GM18870 (cell line): ENCODE results near the gene RECQL5.
"Not testable (repeated sequence)": the region's sequence is repeated elsewhere in the genome, so short reads cannot be mapped to it uniquely, and the experiment has no call there.

Experiments
- ATAC-seq: cut with Tn5 transposase; IDR thresholded peaks from one replicate; pipeline ENCODE4 v1.9.1; 2021; ENCODE audit warnings: moderate library complexity; ENCODE audit not compliant: unreplicated experiment

RECQL5 gene

DNA sequence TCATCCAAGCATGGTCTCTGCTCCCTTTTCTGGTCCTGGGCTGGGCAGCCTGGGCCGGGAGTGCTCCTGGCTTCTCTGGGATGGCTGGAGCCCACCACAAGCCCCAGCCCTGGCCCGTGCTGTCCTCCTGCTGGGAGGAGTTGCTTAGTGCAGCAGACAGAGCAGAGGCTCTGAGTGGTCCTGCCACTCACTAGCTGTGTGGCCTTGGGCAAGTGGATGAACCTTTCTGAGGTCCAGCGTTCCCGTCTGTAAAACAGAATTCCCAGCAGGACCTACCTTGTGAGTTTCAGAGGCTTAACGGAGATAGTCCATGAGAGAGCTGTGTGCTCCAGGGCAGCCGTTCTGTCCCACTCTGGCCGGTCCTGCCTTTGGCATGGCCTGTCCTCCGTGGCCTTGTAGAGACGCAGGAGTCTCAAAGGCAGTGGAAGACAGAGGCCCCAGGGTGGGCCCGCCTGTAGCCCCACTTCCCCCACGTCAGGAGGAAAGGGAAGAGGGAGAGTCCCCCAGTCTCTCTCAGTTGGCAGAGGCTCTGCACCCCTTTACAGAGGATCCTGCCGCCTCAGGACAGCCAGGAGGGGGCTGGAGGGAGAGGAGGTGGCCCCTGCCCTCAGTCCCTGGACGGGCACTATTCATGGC is 71.6 kb downstream of the RECQL5 start:
- ATAC-seq: no peak

DNA sequence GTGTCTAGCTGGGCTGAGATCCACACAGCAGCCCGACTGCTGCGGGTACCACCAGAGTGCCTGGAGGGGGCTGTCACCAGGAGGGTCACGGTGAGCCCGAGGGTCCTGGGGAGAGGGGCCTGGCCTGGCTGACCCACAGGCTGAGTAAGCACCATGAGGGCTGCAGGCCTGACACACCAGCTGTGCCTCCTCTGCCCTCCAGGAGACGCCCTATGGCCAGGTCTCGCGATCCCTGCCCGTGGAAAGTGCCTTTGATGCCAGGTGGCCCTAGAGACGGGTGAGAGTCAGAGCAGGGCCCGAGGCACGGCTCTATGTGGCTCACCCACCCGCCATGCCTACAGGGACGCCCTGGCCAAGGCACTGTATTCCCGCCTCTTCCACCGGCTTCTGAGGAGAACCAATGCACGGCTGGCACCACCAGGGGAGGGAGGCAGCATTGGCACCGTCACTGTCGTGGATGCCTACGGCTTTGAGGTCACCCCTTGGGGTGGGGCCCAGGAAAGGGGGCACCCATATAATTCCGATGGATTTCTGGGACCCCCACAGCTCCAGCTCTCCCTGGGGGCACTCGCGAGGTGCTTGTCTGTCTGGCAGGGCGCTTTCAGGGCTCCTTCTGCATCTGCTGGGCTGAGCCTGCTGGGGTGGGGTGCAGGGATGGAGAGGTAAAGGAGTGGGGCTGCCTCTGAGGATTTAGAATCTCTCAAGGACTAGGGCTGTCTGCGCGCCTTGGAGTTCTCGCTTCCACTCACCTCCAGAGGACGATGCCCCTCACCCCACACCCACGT is 72.3 kb downstream of the RECQL5 start:
- no peak for ATAC-seq

DNA sequence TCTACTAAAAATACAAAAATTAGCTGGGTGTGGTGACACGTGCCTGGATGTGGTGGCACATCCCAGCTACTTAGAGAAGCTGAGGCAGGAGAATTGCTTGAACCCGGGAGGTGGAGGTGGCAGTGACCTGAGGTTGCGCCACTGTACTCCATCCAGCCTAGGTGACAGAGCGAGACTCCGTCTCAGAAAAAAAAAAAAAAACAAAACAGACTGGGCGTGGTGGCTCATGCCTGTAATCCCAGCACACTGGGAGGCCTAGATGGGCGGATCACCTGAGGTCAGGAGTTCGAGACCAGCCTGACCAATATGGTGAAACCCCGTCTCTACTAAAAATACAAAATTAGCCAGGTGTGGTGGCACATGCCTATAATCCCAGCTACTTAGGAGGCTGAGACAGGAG is 73.5 kb downstream of the RECQL5 start:
- ATAC-seq: not testable (repeated sequence)

DNA sequence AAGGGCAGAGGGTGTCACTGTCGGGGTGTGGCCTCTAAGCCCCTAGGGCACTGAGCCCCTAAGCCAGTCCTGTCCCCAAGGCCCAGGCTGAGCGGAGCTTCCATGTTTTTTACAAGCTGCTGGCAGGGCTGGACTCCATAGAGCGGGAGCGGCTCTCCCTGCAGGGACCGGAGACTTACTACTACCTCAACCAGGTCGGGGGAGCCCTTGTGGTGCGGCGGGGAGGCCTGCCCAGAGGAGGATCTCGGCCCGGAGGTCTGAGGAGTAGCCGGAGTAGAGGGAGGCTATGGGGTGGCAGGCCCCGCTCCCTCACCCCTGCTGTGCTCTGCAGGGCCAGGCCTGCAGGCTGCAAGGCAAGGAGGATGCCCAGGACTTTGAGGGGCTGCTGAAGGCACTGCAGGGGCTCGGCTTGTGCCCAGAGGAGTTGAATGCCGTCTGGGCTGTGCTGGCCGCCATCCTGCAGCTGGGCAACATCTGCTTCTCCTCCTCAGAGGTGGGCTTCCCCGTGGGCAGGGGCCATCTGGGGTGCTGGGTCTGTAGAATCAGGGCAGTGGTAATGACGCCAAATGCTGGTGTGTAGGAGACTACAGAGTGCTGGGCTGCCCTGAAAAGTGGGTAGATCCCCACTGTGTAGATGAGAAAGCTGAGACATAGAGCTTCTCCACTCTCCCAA is 74.5 kb downstream of the RECQL5 start:
- ATAC-seq: no peak

DNA sequence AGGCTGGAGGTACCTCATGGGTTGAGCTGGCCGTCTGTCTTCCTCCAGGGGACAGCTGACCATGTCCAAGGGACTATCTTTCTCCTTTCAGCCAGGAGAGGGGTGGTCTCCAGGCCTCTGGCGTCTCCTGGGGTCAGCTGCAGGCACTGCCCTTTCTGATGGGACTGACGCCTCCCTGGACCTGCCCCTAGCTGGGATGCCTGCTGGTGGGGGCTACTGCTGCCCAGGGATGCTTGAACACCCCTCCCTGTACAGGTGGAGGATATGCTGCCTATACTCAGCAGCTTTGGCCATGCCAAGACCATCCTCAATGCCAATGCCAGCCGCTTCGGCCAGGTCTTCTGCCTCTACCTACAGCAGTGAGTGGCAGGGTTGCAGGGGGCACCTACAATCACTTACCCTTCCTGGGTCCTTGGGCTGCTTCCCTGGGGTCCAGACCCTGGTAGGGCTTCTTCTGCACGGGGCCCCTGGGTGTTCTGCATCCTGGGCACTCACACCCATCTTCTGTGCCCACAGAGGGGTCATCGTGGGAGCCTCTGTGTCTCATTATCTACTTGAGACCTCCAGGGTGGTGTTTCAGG is 75.1 kb downstream of the RECQL5 start:
- ATAC-seq: no peak

DNA sequence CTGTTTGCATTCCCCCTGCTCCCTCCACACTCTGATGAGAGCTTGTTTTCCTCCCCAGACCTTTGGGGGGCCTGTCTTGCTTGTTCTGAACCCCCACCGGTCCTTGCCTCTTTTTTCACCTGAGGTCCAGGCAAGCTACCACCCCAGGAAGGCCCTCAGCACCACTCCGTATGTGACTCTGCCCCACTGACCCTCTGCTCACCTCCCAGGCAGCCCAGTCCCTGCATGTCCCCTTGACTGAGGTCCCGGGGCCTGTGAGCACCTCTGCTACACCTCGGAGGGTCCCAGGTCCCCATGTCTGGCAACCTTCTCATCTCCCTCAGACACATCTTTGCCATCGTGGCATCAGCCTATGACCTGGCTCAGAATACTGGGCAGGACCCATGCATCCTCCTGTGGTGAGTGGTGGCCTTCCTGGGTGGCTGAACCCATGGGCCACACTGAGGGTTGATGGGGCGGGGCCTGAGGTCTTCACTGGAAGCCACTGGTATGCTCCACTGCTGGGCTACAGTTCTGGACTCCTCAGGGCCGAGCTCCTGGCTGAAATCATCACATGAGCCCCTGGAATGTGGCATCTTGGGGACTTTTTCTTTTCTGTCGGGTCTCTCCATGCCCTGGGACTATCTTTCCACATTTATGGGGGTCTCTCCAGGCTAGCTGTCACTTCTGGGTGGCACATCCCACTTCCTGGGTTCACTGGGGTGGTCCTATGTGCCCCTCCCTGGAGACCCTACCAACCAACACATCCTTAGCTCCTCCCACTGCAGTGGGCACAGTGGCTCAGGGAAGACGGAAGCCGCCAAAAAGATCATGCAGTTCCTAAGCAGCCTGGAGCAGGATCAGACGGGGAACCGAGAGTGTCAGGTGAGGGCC is 75.9 kb downstream of the RECQL5 start:
- ATAC-seq: no peak

DNA sequence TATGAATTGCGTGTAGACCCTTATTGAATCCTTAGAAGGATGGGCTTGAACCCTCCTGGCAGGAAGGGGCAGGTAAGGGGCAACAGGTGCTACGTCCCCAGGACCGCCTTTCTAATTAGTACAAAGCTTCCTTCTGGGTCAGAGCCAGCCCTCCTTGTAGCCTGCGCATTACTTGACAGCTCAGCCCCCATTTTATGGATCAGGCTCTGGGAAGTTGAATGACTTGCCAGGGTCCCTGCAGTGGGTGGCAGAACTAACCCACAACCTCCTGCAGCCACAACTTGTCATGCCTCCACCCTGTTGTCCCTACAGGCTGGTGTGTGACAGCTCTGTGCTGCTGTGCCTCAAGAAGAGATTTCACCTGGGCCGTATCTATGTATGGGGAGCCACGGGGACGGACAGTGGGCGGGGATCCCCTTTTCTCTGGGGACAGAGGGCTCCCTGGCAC is 76.6 kb downstream of the RECQL5 start:
- no peak for ATAC-seq

DNA sequence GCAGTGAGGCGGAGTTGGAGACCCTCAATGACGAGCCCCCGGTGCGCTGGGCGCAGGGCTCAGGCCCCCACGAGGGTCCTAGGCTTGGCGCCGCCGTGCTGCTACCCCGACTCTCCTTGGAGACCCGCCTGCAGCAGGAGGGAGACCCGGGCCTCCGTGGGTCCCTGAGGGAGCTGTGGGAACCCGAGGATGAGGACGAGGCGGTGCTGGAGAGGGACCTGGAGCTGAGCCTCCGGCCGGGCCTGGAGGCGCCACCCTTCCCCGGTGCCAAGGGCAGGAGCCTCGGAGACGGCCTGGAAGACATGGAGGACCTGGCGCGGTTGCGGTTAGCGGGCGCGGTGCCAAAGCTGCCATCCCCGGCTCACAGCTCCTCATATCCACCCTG is 77.0 kb downstream of the RECQL5 start:
- ATAC-seq: no peak

DNA sequence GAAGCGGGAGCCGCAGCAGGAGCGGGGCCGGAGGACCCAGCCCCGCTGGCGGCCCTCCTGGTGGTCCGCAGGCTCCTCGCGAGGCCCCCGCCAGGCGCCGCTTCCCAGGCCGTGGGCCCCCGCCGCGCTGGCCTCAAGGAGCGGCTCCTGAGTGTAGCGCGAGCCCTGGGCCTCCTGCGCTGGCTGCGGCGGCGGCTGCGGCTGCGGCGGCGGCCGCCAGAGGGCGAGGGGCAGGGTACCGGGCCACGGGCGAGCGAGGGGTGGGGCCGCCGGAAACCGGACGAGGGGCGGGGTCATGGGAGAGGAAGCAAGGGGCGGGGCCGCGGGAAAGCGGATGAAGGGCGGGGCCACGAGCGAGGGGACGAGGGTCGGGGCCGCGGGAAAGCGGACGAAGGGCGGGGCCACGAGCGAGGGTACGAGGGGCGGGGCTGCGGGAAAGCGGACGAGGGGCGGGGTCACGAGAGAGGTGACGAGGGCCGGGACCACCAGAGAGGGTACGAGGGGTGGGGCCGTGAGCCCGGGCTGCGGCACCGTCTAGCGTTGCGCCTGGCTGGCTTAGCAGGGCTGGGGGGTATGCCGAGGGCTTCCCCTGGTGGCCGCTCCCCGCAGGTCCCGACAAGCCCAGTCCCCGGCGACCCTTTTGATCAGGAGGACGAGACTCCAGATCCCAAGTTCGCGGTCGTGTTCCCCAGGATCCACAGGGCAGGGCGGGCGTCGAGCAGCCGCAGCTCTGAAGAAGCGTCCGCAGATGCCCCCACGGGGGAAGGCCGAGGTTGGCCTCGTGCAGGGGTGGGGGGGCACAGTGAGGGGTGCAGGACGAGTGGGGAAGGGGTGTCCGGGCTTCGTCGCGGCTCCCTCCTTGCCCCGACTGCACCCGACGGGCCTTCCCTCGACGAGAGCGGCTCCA is 77.7 kb downstream of the RECQL5 start:
- no peak for ATAC-seq

DNA sequence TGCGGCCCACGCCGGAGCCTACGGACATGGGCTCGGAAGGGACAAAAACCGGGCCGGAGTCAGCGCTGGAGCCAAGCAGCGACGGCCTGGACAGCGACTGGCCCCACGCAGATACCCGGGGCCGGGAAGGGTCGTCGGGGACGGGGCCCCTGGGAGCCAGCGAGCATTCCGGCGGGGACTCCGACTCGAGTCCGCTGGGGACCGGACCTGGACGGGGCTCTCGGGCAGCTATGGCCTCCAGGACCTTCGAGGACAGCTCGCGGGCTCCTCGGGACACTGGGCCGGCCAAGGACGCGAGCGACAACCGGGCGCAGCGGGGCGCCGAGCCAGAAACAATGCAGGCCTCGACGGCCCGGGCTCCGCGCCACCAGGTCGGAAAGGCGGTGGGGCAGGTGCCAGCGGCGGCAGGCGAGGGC is 78.3 kb downstream of the RECQL5 start:
- ATAC-seq: no peak

DNA sequence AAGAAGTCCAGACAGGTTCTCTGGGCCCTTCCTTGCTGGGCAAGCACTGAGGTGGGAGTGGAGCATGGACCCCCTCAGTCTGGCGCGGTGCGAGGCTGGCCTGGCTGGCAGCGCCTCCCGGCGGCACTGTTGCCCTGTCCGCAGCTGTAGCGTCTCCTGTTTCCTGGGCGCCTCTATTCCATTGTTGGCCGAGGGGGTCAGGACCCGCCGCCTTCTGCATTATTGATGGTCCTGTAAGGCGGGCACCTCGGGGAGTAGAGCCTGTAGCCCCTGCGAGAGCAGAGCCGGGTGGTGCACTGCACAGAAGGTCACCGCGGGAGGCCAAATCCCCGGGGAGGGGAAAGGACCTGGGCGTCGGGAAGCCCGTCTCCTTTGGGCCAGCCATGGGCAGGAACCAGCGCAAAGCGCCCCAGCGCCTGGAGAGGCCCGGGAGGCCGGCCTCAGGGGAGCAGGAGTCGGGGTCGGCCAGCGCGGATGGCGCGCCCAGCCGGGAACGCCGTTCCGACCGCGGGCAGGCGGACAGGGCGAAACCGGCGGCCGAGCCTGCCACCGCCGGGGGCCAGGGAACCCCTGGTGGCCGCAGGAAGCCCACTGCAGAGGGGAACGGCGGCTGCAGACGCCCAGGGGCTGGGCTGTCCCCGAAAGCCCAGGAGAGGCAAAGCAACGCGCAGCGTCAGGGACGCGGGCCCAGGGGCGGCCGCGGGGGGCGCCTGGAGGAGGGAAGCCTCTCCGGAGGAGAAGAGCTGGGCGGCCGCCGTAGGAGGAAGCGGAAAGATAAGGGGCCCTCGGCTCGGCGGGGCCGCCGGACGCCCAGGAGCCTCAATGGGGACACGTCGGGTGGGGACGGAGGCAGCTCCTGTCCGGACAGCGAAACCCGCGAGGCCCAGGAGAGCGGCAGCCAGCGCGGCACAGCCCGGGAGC is 79.0 kb downstream of the RECQL5 start, which contains the start of gene MYO15B:
TSS of gene MYO15B (plus strand) at position 126 of the 921 bp plus-strand sequence. CDS start at position 384, 258 bp downstream.
- ATAC-seq: no peak

DNA sequence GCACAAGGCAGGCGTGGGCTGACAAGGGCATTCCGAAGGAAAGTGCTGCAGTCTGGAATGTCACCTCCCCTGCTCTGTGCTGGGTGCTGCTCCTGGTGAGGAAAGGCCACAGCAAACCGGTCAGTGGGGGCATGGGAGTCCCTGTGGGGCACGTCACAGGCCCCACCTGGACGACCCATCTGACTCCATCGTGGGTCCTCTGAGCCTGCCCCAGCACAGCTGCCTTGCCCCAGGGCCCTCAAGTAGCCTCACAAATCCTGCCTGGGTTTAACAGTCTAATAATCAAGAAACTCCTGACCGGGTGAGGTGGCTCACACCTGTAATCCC is 82.1 kb downstream of the RECQL5 start:
- ATAC-seq: no peak

DNA sequence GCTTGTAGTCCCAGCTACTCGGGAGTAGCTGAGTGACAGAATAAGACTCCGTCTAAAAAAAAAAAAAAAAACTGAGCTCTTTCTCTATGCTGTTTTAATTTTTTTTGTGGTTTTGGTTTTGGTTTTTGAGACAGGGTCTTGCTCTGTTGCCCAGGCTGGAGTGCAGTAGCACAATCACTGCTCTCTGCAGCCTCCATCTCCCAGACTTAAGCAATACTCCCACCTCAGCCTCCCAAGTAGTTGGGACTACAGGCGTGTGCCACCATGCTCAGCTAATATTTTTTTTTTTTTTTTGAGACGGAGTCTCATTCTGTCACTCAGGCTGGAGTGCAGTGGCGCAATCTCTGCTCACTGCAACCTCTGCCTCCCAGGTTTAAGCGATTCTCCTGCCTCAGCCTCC is 83.8 kb downstream of the RECQL5 start:
- ATAC-seq: not testable (repeated sequence)

DNA sequence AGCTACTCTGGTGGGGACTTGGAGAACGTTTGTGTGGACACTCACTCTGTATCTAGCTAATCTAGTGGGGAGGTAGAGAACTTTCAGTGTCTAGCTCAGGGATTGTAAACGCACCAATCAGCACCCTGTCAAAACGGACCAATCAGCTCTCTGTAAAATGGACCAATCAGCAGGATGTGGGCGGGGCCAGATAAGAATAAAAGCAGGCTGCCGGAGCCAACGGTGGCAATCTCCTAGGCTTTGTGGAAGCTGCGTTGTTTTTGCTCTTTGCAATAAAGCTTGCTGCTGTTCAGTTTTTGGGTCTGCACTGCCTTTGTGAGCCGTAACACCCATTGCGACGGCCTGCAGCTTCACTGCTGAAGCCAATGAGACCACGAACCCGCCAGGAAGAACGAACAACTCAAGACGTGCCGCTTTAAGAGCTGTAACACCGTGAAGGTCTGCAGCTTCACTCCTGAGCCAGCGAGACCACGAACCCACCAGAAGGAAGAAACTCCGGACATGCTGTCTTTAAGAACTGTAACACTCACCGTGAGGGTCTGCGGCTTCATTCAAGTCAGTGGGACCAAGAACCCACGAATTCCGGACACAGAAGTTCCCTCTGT is 85.7 kb downstream of the RECQL5 start:
- ATAC-seq: not testable (repeated sequence)
